ENCODE results near the gene PDE2A.

Gene PDE2A

DNA sequence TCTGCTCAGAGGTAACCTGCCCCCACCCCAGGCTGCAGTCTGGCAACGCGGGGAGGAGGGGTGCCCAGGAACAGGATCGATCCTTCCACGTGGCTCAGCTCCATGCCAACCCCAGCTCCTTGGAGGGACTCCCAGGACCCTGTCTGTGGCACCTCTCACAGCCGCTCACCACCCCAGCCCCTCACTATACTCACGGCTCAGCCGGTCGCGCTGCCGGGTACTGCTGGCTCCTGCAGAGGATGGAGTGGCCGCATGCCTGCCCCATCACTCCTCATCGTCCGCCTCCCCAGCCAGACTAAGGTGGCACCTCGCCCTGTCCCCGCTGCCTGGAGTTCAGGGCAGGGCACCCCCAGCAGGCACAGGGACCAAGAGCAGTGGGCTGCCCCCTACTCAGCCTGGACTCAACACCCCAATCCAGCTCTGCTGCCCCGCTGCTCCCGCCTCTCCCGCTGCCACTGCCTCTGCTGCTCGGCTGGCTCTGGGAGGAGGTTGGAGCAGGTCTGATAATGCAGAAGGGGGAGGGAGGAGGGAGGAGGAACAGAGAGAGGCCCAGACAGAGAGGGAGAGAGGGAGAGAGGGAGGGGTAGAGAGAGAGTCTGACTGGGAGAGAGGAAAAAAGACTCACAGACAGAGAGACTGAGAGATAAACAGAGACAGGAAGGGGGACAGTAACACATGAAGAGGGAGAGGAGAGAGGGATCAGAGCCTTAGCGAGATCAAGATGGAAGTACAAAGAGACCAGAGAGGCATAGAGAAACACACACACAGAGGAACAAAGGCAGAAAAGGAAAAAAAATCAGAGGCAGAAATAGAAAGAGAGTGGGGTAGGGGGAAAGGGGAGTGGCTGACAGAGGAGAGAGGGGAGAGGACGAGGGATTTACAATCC, at the start of gene PDE2A:
TSS of gene PDE2A (minus strand) at position 480 of the 886 bp plus-strand sequence. CDS start at position 265, 215 bp downstream.
- DNase-seq (ENCODE audit: low read depth), result no peak
- TF ChIP-seq, protein P1, sequence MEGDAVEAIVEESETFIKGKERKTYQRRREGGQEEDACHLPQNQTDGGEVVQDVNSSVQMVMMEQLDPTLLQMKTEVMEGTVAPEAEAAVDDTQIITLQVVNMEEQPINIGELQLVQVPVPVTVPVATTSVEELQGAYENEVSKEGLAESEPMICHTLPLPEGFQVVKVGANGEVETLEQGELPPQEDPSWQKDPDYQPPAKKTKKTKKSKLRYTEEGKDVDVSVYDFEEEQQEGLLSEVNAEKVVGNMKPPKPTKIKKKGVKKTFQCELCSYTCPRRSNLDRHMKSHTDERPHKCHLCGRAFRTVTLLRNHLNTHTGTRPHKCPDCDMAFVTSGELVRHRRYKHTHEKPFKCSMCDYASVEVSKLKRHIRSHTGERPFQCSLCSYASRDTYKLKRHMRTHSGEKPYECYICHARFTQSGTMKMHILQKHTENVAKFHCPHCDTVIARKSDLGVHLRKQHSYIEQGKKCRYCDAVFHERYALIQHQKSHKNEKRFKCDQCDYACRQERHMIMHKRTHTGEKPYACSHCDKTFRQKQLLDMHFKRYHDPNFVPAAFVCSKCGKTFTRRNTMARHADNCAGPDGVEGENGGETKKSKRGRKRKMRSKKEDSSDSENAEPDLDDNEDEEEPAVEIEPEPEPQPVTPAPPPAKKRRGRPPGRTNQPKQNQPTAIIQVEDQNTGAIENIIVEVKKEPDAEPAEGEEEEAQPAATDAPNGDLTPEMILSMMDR (IDR thresholded peaks at IDR 0.05; ENCODE audit: low read length, missing control alignments), result no peak
- H3K4me3 ChIP-seq (replicated peaks; ENCODE audit: low read depth, low read length), result no peak within 1 kb of the TSS

DNA sequence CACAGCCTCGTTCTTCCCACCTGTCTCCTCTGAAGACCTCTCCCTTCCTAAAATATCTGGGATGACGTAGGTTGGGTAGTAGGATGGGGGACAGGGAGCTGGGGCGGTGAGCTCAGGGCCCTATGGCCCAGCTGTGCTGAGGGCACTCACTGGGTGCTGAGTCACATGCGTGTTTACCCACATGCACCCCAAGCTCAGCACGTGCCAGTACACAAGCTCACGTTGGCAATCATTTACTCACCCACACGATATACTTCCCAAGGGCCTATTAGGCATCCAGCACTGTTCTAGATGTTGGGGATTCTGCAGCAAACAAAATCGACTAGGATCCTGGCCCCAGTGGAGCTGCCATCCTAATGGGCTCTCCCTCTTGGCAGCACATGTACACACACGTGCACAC, 49.3 kb upstream of the PDE2A start:
- TF ChIP-seq, protein P1 (IDR thresholded peaks at IDR 0.05; ENCODE audit: low read length, missing control alignments), result no peak
- H3K4me3 ChIP-seq (replicated peaks; ENCODE audit: low read depth, low read length), result no peak overlapping the region
- no peak for DNase-seq (ENCODE audit: low read depth)

DNA sequence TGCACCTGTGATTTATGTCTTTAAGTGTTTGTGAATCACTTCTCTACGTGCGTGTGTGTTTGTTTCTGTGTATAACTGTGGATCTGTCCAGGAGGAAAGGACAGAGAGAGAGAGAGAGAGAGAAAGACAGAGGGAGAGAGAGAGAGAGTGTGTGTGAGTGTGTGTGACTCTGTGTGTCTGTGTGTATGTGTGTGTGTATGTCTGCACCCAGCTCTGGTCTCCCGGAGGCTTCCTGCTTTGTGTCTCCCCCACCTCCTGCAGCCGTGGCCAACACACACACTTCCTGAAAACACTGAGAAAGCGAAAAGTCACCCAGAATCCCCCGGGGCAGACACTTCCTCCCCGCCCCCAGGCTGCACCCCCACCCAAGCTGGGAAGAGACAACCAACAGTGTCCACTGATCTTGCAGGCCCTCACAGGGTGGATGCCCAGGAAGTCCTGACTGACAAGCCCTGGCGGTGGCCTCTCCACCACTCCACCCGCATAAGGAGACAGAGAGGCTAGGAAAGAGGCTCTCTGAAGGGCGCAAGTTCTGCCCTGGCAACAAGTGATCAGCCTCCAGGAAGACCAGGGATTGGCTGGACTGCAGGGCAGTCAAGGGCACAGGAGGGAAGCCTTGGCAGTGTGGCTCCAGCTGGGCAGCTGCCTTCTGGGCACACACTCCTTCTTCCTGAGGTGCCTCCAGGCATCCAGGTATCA, 48.0 kb upstream of the PDE2A start:
- H3K4me3 ChIP-seq (replicated peaks; ENCODE audit: low read depth, low read length), result peak overlapping the region; percentile 72
- peak; percentile 96 for DNase-seq (ENCODE audit: low read depth)
- TF ChIP-seq, protein P1 (IDR thresholded peaks at IDR 0.05; ENCODE audit: low read length, missing control alignments), result no peak

- TF ChIP-seq, protein P1 (IDR thresholded peaks at IDR 0.05; ENCODE audit: low read length, missing control alignments), result no peak
- DNase-seq (ENCODE audit: low read depth), result peak; percentile 42
- peak overlapping the region; percentile 72 for H3K4me3 ChIP-seq (replicated peaks; ENCODE audit: low read depth, low read length)
Measured at GRCh38 chr11:72721689-72722049, 47.4 kb upstream of the PDE2A start.

GRCh38 chr11:72721276-72721675, 47.1 kb upstream of the PDE2A start:
- TF ChIP-seq, protein P1 (IDR thresholded peaks at IDR 0.05; ENCODE audit: low read length, missing control alignments), result no peak
- peak overlapping the region; percentile 72 for H3K4me3 ChIP-seq (replicated peaks; ENCODE audit: low read depth, low read length)
- no peak for DNase-seq (ENCODE audit: low read depth)

DNA sequence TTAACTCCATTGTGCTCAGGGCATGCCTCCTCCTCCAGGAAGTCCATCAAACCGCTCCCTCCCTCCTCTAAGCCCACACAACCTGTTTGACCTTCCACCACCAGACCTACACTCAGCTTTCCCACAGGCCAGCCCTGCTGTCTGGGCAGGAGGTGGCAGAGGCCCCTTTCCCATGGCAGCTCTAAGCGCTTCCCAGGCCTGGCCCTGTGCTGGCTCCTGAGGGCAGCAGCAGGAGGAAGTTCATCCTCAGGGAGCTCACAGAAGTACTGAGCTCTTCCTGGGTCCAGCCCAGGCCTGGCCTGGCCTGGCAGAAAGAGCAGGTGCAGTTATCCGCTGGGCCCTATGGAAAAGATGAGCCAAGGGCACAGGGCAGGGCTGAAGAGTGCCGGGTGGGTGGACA, 46.6 kb upstream of the PDE2A start:
- TF ChIP-seq, protein P1 (IDR thresholded peaks at IDR 0.05; ENCODE audit: low read length, missing control alignments), result no peak
- no peak for DNase-seq (ENCODE audit: low read depth)
- H3K4me3 ChIP-seq (replicated peaks; ENCODE audit: low read depth, low read length), result peak overlapping the region; percentile 72

All from fibroblast of pulmonary artery (primary cell).